ENCODE measurements around the gene USP25.

USP25 gene

GRCh38 chr21:15781986-15782385, 52.2 kb downstream of the USP25 start:
- Histone ChIP-seq H3K36me3 (ENCODE audit: control insufficient read depth, insufficient read depth, low read length) (no peaks in the 10 kb centered on the region), H3K27ac (no peak overlapping the region), H2AFZ (no peak overlapping the region), H3K9me3 (ENCODE audit: control insufficient read depth, low read length) (no peaks in the 10 kb centered on the region), H3K4me3 (ENCODE audit: low read depth, low read length) (no peak overlapping the region), H3K79me2 (peaks cover 2% of the 10 kb centered on the region), H3K9ac (no peak overlapping the region), H3K4me2 (ENCODE audit: low read length) (no peak overlapping the region), H3K4me1 (no peaks in the 10 kb centered on the region), H3K27me3 (ENCODE audit: control insufficient read depth, insufficient read depth, low read length) (no peaks in the 10 kb centered on the region)
- no peak for TF ChIP-seq CTCF (IDR thresholded peaks at IDR 0.05)

DNA sequence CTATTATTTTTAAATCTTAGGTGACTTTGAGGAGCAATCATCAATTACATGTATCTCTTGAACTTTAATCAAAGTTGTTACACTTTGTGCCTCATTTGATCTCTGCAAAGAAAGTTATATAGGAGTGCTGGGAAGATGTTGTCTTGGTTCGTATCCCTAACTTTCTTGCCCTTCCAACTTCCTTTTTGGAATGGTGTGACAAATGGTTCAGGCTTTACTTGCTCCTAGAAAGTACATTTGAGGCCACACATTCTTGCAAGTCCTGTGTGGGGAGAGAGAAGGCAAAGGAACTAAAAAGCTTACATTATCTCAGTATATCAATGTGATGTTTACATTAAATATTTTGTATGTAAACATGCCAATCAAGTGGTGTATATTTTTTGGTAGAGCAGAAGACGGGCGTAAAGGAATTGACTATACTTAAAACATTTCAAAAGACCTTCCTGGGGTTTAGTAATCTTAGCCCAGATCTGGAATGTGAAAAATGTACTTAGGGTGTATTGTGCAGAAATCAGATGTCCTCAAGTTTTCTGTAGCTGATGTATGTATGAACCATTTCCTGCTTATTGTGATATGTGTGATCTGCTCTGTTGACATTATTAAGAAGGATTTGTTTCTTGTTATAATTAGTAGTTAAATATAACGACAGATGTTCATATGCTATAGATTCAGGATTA, 59.2 kb downstream of the USP25 start:
- H3K79me2 ChIP-seq, result no peaks in the 10 kb centered on the region
- H3K9me3 ChIP-seq (ENCODE audit: control insufficient read depth, low read length), result no peaks in the 10 kb centered on the region
- H3K27me3 ChIP-seq (ENCODE audit: control insufficient read depth, insufficient read depth, low read length), result no peaks in the 10 kb centered on the region
- TF ChIP-seq CTCF (IDR thresholded peaks at IDR 0.05), result no peak
- no peak overlapping the region for H3K4me2 ChIP-seq (ENCODE audit: low read length)
- no peak overlapping the region for H2AFZ ChIP-seq
- H3K4me3 ChIP-seq (ENCODE audit: low read depth, low read length), result no peak overlapping the region
- H3K36me3 ChIP-seq (ENCODE audit: control insufficient read depth, insufficient read depth, low read length), result no peaks in the 10 kb centered on the region
- no peak overlapping the region for H3K9ac ChIP-seq
- H3K27ac ChIP-seq, result no peak overlapping the region
- H3K4me1 ChIP-seq, result no peaks in the 10 kb centered on the region

DNA sequence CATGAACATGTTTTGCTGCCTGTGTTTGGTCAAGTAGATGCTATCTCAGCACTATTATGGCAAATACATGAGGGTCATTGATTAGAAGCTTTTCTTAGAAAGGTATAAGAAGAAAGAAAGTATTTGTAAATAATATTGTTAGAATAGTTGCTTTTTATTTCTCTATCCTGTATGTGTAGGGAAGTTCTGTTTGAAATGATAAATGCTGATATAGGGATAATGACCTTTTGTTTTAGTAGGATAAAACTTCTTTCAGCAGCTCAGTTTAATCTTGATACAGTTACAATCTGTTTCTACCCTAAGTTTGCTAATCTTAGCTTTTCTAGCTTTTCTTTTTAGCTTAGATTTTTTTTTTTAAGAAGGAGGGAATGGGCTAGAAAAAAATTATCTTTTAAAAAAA, 63.3 kb downstream of the USP25 start:
- no peak overlapping the region for H3K4me3 ChIP-seq (ENCODE audit: low read depth, low read length)
- no peaks in the 10 kb centered on the region for H3K9me3 ChIP-seq (ENCODE audit: control insufficient read depth, low read length)
- no peak overlapping the region for H3K4me2 ChIP-seq (ENCODE audit: low read length)
- H3K27me3 ChIP-seq (ENCODE audit: control insufficient read depth, insufficient read depth, low read length), result no peaks in the 10 kb centered on the region
- H3K9ac ChIP-seq, result no peak overlapping the region
- H3K36me3 ChIP-seq (ENCODE audit: control insufficient read depth, insufficient read depth, low read length), result no peaks in the 10 kb centered on the region
- no peaks in the 10 kb centered on the region for H3K4me1 ChIP-seq
- H2AFZ ChIP-seq, result no peak overlapping the region
- TF ChIP-seq CTCF (IDR thresholded peaks at IDR 0.05), result no peak
- H3K79me2 ChIP-seq, result no peaks in the 10 kb centered on the region
- H3K27ac ChIP-seq, result no peak overlapping the region

DNA sequence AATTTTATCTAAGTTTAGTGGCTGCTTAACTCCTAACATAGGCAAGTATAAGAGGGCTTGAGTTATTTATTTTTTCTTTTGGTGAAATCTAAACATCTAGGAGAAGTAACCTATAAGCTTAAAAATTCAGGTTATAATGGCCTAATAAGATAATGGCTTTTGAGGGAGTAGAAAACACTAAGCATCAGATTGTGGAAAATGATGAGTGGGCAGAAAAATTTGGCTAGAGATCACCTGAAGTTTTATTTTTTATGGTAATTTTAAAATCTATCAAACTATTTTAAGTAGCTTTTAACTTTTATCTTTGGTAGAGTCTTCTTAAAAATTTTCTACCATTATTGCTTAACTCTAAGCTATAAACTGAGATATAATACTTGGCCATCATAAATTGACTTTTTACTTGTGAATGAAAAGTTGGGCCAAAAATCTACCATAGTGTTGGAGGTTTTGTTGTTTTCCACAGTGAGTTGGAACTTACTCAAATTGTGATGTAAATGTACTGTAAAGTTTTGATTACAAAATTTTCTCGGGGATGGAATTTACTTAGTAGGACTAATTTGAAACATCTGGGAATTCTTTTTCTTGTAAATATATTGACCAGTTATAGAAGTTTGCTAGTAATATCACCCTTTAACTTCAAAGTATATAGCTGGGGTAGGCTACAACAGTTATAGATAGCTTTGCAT, 63.9 kb downstream of the USP25 start:
- H3K36me3 ChIP-seq (ENCODE audit: control insufficient read depth, insufficient read depth, low read length), result no peaks in the 10 kb centered on the region
- H3K9me3 ChIP-seq (ENCODE audit: control insufficient read depth, low read length), result no peaks in the 10 kb centered on the region
- no peak overlapping the region for H3K9ac ChIP-seq
- TF ChIP-seq CTCF (IDR thresholded peaks at IDR 0.05), result no peak
- H3K27ac ChIP-seq, result no peak overlapping the region
- no peaks in the 10 kb centered on the region for H3K27me3 ChIP-seq (ENCODE audit: control insufficient read depth, insufficient read depth, low read length)
- H3K4me2 ChIP-seq (ENCODE audit: low read length), result no peak overlapping the region
- no peak overlapping the region for H3K4me3 ChIP-seq (ENCODE audit: low read depth, low read length)
- no peaks in the 10 kb centered on the region for H3K4me1 ChIP-seq
- no peak overlapping the region for H2AFZ ChIP-seq
- H3K79me2 ChIP-seq, result no peaks in the 10 kb centered on the region
